Measurements from ENCODE around the gene AKR1B1.

The AKR1B1 gene

GRCh38 chr7:134442441-134443220, 16.3 kb downstream of the AKR1B1 start (continued):
- TF ChIP-seq ZNF571 (tag by site-specific recombination; IDR thresholded peaks at IDR 0.05) (no peak), SETDB1 (IDR thresholded peaks at IDR 0.05; ENCODE audit: insufficient read length, low read length) (no peak)

- Histone ChIP-seq H3K4me1 (ENCODE audit: control insufficient read depth, insufficient read depth, low read length) (no peaks in the 10 kb centered on the region), H3K36me3 (ENCODE audit: control insufficient read depth in 2 of 2, insufficient read depth in 1 of 2, low read length in 2 of 2) (peaks cover 3 to 70% of the 10 kb centered on the region in 2 experiments; a peak in 1 of 3 replicates), H3K4me3 (ENCODE audit: low read depth, low read length) (no peak overlapping the region), H3K27ac (ENCODE audit: extremely low read depth, low read depth, low read length) (no peak overlapping the region), H3K9me3 (ENCODE audit: control insufficient read depth, insufficient read depth, low read depth, low read length) (no peaks in the 10 kb centered on the region)
- TF ChIP-seq GLI4 (tag by site-specific recombination; IDR thresholded peaks at IDR 0.05) (no peak), ZSCAN16 (tag by site-specific recombination; IDR thresholded peaks at IDR 0.05) (no peak), ZNF2 (tag by site-specific recombination; IDR thresholded peaks at IDR 0.05) (no peak), ZNF449 (tag by site-specific recombination; IDR thresholded peaks at IDR 0.05) (no peak), ZNF221 (tag by site-specific recombination; IDR thresholded peaks at IDR 0.05; ENCODE audit: borderline replicate concordance) (no peak), ZNF830 (tag by site-specific recombination; IDR thresholded peaks at IDR 0.05; ENCODE audit: low read depth) (no peak), ZNF302 (tag by site-specific recombination; IDR thresholded peaks at IDR 0.05; ENCODE audit: low read depth) (no peak), ZNF701 (tag by site-specific recombination; IDR thresholded peaks at IDR 0.05) (no peak), ZIC2 (tag by site-specific recombination; IDR thresholded peaks at IDR 0.05) (no peak), ZNF513 (tag by site-specific recombination; IDR thresholded peaks at IDR 0.05) (no peak), SP3 (tag by site-specific recombination; IDR thresholded peaks at IDR 0.05) (no peak), ZNF10 (tag by site-specific recombination; IDR thresholded peaks at IDR 0.05) (no peak), ZFP69B (tag by site-specific recombination; IDR thresholded peaks at IDR 0.05) (no peak), YY2 (tag by site-specific recombination; IDR thresholded peaks at IDR 0.05) (no peak), ZNF645 (tag by site-specific recombination; IDR thresholded peaks at IDR 0.05) (no peak), SETDB1 (IDR thresholded peaks at IDR 0.05; ENCODE audit: insufficient read length, low read length) (no peak)
- CTCF ChIA-PET: no interaction called here
- POLR2A ChIA-PET: no interaction called here
These were observed 17.6 kb downstream of the AKR1B1 start for GRCh38 chr7:134441264-134441663.

GRCh38 chr7:134440476-134440875, 18.4 kb downstream of the AKR1B1 start:
- POLR2A ChIA-PET: no interaction called here
- no peaks in the 10 kb centered on the region for H3K4me1 ChIP-seq (ENCODE audit: control insufficient read depth, insufficient read depth, low read length)
- no peaks in the 10 kb centered on the region for H3K9me3 ChIP-seq (ENCODE audit: control insufficient read depth, insufficient read depth, low read depth, low read length)
- H3K27ac ChIP-seq (ENCODE audit: extremely low read depth, low read depth, low read length): no peak overlapping the region
- peaks cover 3 to 62% of the 10 kb centered on the region in 2 experiments; a peak in 1 of 3 replicates for H3K36me3 ChIP-seq (ENCODE audit: control insufficient read depth in 2 of 2, insufficient read depth in 1 of 2, low read length in 2 of 2)
- CTCF ChIA-PET: no interaction called here
- no peak overlapping the region for H3K4me3 ChIP-seq (ENCODE audit: low read depth, low read length)
- TF ChIP-seq BCL6B (tag by site-specific recombination; IDR thresholded peaks at IDR 0.05) (no peak), HOXC10 (CRISPR knock-in tag; IDR thresholded peaks at IDR 0.05) (no peak), ZNF530 (tag by site-specific recombination; IDR thresholded peaks at IDR 0.05; ENCODE audit: low read depth) (no peak), ZNF354C (tag by site-specific recombination; IDR thresholded peaks at IDR 0.05; ENCODE audit: borderline replicate concordance, low read depth) (no peak), ZNF639 (tag by site-specific recombination; IDR thresholded peaks at IDR 0.05) (no peak), ZBTB49 (tag by site-specific recombination; IDR thresholded peaks at IDR 0.05; ENCODE audit: low read depth) (no peak), ZNF701 (tag by site-specific recombination; IDR thresholded peaks at IDR 0.05) (no peak)
